Loucy (cell line): ENCODE results near the gene CNTFR.

Experiments used
- EZH2phosphoT487 ChIP-seq: fragments of 200-600 bp; IDR thresholded peaks from 2 replicates; pipeline ENCODE4 v1.6.1; 2018; ENCODE audit warnings: antibody characterized with exemption, mild to moderate bottlenecking, moderate library complexity, borderline replicate concordance
- TF ChIP-seq, protein P1 (sequence below): fragments of 200-600 bp; sonication (generic); conservative IDR thresholded peaks from 2 replicates; pipeline ENCODE4 v1.5.1; 2014; ENCODE audit warnings: mild to moderate bottlenecking, antibody characterized with exemption, low read length

DNA sequence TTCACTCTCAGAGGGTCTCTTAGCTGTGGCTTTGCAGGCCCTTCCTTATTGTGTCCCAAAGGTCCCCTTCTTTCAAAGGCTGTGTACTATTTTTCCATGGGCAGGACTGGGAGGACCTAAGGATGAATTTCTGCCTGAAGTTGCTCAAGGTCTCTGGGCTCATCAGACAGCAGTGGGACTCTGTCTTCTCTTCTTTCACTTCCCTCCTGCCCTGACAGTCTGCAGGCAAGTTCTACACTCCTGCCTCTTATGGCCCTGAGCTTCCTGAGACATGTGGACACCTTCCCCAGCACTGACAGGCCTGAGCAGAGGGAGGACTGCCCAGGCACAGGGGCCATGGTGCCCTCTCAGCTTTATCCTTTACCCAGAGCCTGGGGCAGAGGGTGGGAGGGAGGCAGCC, 81.6 kb downstream of the CNTFR start:
- TF ChIP-seq, protein P1, sequence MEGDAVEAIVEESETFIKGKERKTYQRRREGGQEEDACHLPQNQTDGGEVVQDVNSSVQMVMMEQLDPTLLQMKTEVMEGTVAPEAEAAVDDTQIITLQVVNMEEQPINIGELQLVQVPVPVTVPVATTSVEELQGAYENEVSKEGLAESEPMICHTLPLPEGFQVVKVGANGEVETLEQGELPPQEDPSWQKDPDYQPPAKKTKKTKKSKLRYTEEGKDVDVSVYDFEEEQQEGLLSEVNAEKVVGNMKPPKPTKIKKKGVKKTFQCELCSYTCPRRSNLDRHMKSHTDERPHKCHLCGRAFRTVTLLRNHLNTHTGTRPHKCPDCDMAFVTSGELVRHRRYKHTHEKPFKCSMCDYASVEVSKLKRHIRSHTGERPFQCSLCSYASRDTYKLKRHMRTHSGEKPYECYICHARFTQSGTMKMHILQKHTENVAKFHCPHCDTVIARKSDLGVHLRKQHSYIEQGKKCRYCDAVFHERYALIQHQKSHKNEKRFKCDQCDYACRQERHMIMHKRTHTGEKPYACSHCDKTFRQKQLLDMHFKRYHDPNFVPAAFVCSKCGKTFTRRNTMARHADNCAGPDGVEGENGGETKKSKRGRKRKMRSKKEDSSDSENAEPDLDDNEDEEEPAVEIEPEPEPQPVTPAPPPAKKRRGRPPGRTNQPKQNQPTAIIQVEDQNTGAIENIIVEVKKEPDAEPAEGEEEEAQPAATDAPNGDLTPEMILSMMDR: no peak
- no peak for TF ChIP-seq EZH2phosphoT487
